ENCODE results near the gene TMPRSS9. TPM values are rescaled to one million over a fixed set of nuclear protein-coding genes. Genes with fewer than 3 reads are reported as not detected.
A peak's percentile ranks its signal among the peaks of the same experiment; 100 is the strongest.

The TMPRSS9 gene
- total and polyA plus RNA-seq, 2 of the 13 experiments (the other 11 are each of a cell fraction or from before 2014, with no cell fraction given) = 2.5 to 5.2 TPM

- TF ChIP-seq HNF4G (IDR thresholded peaks at IDR 0.05; ENCODE audit: borderline replicate concordance, low read depth, low read length) (no peak), HNF4G (CRISPR knock-in tag; IDR thresholded peaks at IDR 0.05; ENCODE audit: borderline replicate concordance, low read depth) (no peak), TCF7 (IDR thresholded peaks at IDR 0.05; ENCODE audit: low read depth) (no peak), ZNF841 (CRISPR knock-in tag; IDR thresholded peaks at IDR 0.05; ENCODE audit: borderline replicate concordance) (no peak), ZNF451 (CRISPR knock-in tag; IDR thresholded peaks at IDR 0.05) (0 out of 2 replicates have a peak, but pooled peaks have one; percentile 10), ZNF558 (CRISPR knock-in tag; IDR thresholded peaks at IDR 0.05; ENCODE audit: borderline replicate concordance) (0 out of 2 replicates have a peak, but pooled peaks have one; percentile 16), HNF1A (IDR thresholded peaks at IDR 0.05; ENCODE audit: low read depth) (no peak), HNF1A (CRISPR knock-in tag; IDR thresholded peaks at IDR 0.05; ENCODE audit: borderline replicate concordance) (no peak), FIP1L1 (IDR thresholded peaks at IDR 0.05; ENCODE audit: borderline replicate concordance, insufficient read depth, low read depth, low read length) (no peak), ASH2L (IDR thresholded peaks at IDR 0.05; ENCODE audit: insufficient read length, low read depth, low read length) (peak; percentile 8), HMGA1 (CRISPR knock-in tag; conservative IDR thresholded peaks at IDR 0.05) (no peak), NFYC (CRISPR knock-in tag; IDR thresholded peaks at IDR 0.05) (no peak)
- TF ChIP-seq, protein P1, sequence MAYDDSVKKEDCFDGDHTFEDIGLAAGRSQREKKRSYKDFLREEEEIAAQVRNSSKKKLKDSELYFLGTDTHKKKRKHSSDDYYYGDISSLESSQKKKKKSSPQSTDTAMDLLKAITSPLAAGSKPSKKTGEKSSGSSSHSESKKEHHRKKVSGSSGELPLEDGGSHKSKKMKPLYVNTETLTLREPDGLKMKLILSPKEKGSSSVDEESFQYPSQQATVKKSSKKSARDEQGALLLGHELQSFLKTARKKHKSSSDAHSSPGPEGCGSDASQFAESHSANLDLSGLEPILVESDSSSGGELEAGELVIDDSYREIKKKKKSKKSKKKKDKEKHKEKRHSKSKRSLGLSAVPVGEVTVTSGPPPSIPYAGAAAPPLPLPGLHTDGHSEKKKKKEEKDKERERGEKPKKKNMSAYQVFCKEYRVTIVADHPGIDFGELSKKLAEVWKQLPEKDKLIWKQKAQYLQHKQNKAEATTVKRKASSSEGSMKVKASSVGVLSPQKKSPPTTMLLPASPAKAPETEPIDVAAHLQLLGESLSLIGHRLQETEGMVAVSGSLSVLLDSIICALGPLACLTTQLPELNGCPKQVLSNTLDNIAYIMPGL (CRISPR knock-in tag; IDR thresholded peaks at IDR 0.05; ENCODE audit: borderline replicate concordance in 1 of 2, low read depth in 1 of 2) = no peak
- TF ChIP-seq, protein P2, sequence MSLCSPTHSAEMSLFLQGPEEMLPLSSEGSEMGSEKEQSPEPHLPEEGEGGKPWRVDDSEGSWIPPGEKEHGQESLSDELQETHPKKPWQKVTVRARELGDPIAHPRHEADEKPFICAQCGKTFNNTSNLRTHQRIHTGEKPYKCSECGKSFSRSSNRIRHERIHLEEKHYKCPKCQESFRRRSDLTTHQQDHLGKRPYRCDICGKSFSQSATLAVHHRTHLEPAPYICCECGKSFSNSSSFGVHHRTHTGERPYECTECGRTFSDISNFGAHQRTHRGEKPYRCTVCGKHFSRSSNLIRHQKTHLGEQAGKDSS (CRISPR knock-in tag; IDR thresholded peaks at IDR 0.05; ENCODE audit: borderline replicate concordance, low read depth) = no peak
These were observed 95.9 kb downstream of the TMPRSS9 start (continued) for GRCh38 chr19:2455851-2456570.
